ENCODE measurements around the gene FBXL15. TPM values are rescaled to one million over a fixed set of nuclear protein-coding genes. Genes with fewer than 3 reads are reported as not detected.

Gene FBXL15
- total and polyA plus RNA-seq, 2 of the 13 experiments (the other 11 are each of a cell fraction or from before 2014, with no cell fraction given): 4.3 to 8.3 TPM

GRCh38 chr10:102450124-102450373 lies 29.4 kb downstream of the FBXL15 start (continued):
- TF ChIP-seq RERE (CRISPR knock-in tag; IDR thresholded peaks at IDR 0.05; ENCODE audit: low read depth): peak; percentile 9; the same call in 1 of the 2 replicates
- no peak for TF ChIP-seq E2F5 (CRISPR knock-in tag; conservative IDR thresholded peaks at IDR 0.05)
- peak; percentile 50 for TF ChIP-seq SP2 (CRISPR knock-in tag; IDR thresholded peaks at IDR 0.05)
- no peak for TF ChIP-seq ZNF644 (CRISPR knock-in tag; IDR thresholded peaks at IDR 0.05; ENCODE audit: low read depth)
- 0 out of 2 replicates have a peak, but pooled peaks have one; percentile 28 for TF ChIP-seq ZNF205 (CRISPR knock-in tag; IDR thresholded peaks at IDR 0.05)
- no peak for TF ChIP-seq ZNF24 (IDR thresholded peaks at IDR 0.05)
- no peak for TF ChIP-seq ZNF549 (CRISPR knock-in tag; IDR thresholded peaks at IDR 0.05)
- TF ChIP-seq E2F1 (CRISPR knock-in tag; IDR thresholded peaks at IDR 0.05): 0 out of 2 replicates have a peak, but pooled peaks have one; percentile 2
- 0 out of 2 replicates have a peak, but pooled peaks have one; percentile 17 for TF ChIP-seq SMAD1 (CRISPR knock-in tag; IDR thresholded peaks at IDR 0.05; ENCODE audit: borderline replicate concordance, low read depth)
- TF ChIP-seq GTF3A (CRISPR knock-in tag; conservative IDR thresholded peaks at IDR 0.05): no peak
- no peak for TF ChIP-seq ZNF709 (CRISPR knock-in tag; IDR thresholded peaks at IDR 0.05)
- TF ChIP-seq ZBTB39 (CRISPR knock-in tag; IDR thresholded peaks at IDR 0.05): no peak
- TF ChIP-seq AKNA (CRISPR knock-in tag; IDR thresholded peaks at IDR 0.05; ENCODE audit: borderline replicate concordance): no peak
- TF ChIP-seq FOXO4 (CRISPR knock-in tag; conservative IDR thresholded peaks at IDR 0.05): 0 out of 2 replicates have a peak, but pooled peaks have one; percentile 92

Measured in HepG2 (cell line).